Measurements from ENCODE around the gene SEMA5B.

SEMA5B gene

GRCh38 chr3:122996038-122996580, 31.5 kb downstream of the SEMA5B start:
- no peak overlapping the region for H3K4me3 ChIP-seq (ENCODE audit: low read depth, low read length)
- no peaks in the 10 kb centered on the region for H3K36me3 ChIP-seq (replicated peaks)
- no peak overlapping the region for H3K27ac ChIP-seq
- peaks cover 47% of the 10 kb centered on the region for H3K27me3 ChIP-seq (replicated peaks)
- in situ Hi-C loops (cut with HindIII; ENCODE audit: low pct_ligation_motif_present, low sequenced_read_pairs), result no loop called here
- DNase-seq, result no peak
- TF ChIP-seq, protein P1, sequence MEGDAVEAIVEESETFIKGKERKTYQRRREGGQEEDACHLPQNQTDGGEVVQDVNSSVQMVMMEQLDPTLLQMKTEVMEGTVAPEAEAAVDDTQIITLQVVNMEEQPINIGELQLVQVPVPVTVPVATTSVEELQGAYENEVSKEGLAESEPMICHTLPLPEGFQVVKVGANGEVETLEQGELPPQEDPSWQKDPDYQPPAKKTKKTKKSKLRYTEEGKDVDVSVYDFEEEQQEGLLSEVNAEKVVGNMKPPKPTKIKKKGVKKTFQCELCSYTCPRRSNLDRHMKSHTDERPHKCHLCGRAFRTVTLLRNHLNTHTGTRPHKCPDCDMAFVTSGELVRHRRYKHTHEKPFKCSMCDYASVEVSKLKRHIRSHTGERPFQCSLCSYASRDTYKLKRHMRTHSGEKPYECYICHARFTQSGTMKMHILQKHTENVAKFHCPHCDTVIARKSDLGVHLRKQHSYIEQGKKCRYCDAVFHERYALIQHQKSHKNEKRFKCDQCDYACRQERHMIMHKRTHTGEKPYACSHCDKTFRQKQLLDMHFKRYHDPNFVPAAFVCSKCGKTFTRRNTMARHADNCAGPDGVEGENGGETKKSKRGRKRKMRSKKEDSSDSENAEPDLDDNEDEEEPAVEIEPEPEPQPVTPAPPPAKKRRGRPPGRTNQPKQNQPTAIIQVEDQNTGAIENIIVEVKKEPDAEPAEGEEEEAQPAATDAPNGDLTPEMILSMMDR (IDR thresholded peaks at IDR 0.05; ENCODE audit: low read depth, low read length, missing control alignments), result no peak

GRCh38 chr3:122994954-122995353, 32.6 kb downstream of the SEMA5B start:
- in situ Hi-C loops (cut with HindIII; ENCODE audit: low pct_ligation_motif_present, low sequenced_read_pairs), result no loop called here
- H3K27ac ChIP-seq, result no peak overlapping the region
- peaks cover 58% of the 10 kb centered on the region for H3K27me3 ChIP-seq (replicated peaks)
- TF ChIP-seq, protein P1 (IDR thresholded peaks at IDR 0.05; ENCODE audit: low read depth, low read length, missing control alignments), result no peak
- H3K4me3 ChIP-seq (ENCODE audit: low read depth, low read length), result no peak overlapping the region
- H3K36me3 ChIP-seq (replicated peaks), result no peaks in the 10 kb centered on the region
- DNase-seq, result no peak

GRCh38 chr3:122993124-122993978, 34.2 kb downstream of the SEMA5B start:
- in situ Hi-C loops (cut with HindIII; ENCODE audit: low pct_ligation_motif_present, low sequenced_read_pairs), result no loop called here
- TF ChIP-seq, protein P1 (IDR thresholded peaks at IDR 0.05; ENCODE audit: low read depth, low read length, missing control alignments), result no peak
- Histone ChIP-seq H3K27me3 (replicated peaks) (peaks cover 73% of the 10 kb centered on the region), H3K4me3 (ENCODE audit: low read depth, low read length) (no peak overlapping the region), H3K27ac (no peak overlapping the region), H3K36me3 (replicated peaks) (no peaks in the 10 kb centered on the region)
- DNase-seq, result no peak

DNA sequence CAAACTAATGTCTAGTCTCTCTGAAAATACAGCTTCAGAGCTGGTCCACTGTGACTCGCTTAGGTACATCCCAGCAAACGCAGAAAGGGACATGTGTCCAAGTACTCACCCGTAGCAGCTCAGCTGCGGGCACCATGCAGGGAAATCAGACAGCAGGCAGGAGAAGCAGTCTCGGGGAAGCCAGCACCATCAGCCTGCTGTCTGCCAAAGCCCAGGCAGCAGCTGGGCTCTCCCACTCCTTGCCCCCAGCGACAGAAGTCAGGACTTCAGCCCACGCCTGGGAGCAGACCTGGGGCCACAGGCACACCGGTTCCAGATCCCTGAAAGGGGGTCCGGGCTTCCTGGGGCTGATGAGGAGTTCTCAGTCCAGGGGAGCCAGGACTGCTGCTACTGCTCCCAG, 34.9 kb downstream of the SEMA5B start:
- DNase-seq, result no peak
- in situ Hi-C loops (cut with HindIII; ENCODE audit: low pct_ligation_motif_present, low sequenced_read_pairs), result no loop called here
- H3K27me3 ChIP-seq (replicated peaks), result peaks cover 79% of the 10 kb centered on the region

GRCh38 chr3:122992133-122992532, 35.4 kb downstream of the SEMA5B start:
- H3K27me3 ChIP-seq (replicated peaks), result peaks cover 83% of the 10 kb centered on the region
- in situ Hi-C loops (cut with HindIII; ENCODE audit: low pct_ligation_motif_present, low sequenced_read_pairs), result no loop called here
- TF ChIP-seq, protein P1 (IDR thresholded peaks at IDR 0.05; ENCODE audit: low read depth, low read length, missing control alignments), result no peak

More for the DNA sequence above, 34.9 kb downstream of the SEMA5B start:
- no peaks in the 10 kb centered on the region for H3K36me3 ChIP-seq (replicated peaks)
- TF ChIP-seq, protein P1 (IDR thresholded peaks at IDR 0.05; ENCODE audit: low read depth, low read length, missing control alignments), result no peak
- no peak overlapping the region for H3K27ac ChIP-seq
- H3K4me3 ChIP-seq (ENCODE audit: low read depth, low read length), result no peak overlapping the region

More at GRCh38 chr3:122992133-122992532, 35.4 kb downstream of the SEMA5B start:
- no peak overlapping the region for H3K27ac ChIP-seq
- no peak for DNase-seq
- H3K36me3 ChIP-seq (replicated peaks), result no peaks in the 10 kb centered on the region
- no peak overlapping the region for H3K4me3 ChIP-seq (ENCODE audit: low read depth, low read length)

Data from brain microvascular endothelial cell (primary cell).